Kidney (tissue), 14 donors: ENCODE results near the gene NFKBIB. TPM values are rescaled to one million over a fixed set of nuclear protein-coding genes. Genes with fewer than 3 reads are reported as not detected.

ENCODE experiments used
- DNase-seq, 5 donors: peaks; one replicate each; pipeline ENCODE4 v3.0.0-alpha.2; 2013 to 2020
- FAIRE-seq: peaks from 2 replicates; lab custom pipeline; 2012; peaks lifted over from hg19 to GRCh38; lab: Jason Lieb, UNC
- H3K27ac ChIP-seq, 2 donors: one replicate each; pipeline ENCODE4 v1.7.0; 2013; ENCODE audit warnings: low read depth in 2 of 2, low read length in 2 of 2, inconsistent platforms in 1 of 2
- H3K27me3 ChIP-seq: one replicate; pipeline ENCODE4 v1.7.1; 2013; ENCODE audit warnings: low read length, inconsistent platforms; ENCODE audit not compliant: control insufficient read depth, insufficient read depth
- H3K36me3 ChIP-seq, 3 donors: one replicate each; pipeline versions ENCODE4 v1.7.0 to v1.7.1; 2013; ENCODE audit warnings: low read length in 3 of 3, control low read depth in 1 of 3, inconsistent platforms in 1 of 3; ENCODE audit not compliant: insufficient read depth in 3 of 3, control insufficient read depth in 2 of 3
- H3K4me1 ChIP-seq, 3 donors: one replicate each; pipeline versions ENCODE4 v1.7.0 to v1.7.1; 2013; ENCODE audit warnings: low read length in 3 of 3, inconsistent platforms in 1 of 3, low read depth in 1 of 3; ENCODE audit not compliant: control insufficient read depth in 2 of 3, insufficient read depth in 2 of 3
- H3K4me3 ChIP-seq, 3 donors: one replicate each; pipeline versions ENCODE4 v1.7.0 to v1.8.1; 2013; ENCODE audit warnings: low read length in 3 of 3, control low read depth in 1 of 3, inconsistent platforms in 1 of 3
- H3K9ac ChIP-seq, 3 donors: one replicate each; pipeline versions ENCODE4 v1.7.0 to v1.7.1; 2013; ENCODE audit warnings: low read length in 3 of 3, control low read depth in 1 of 3, inconsistent platforms in 1 of 3
- H3K9me3 ChIP-seq, 3 donors: one replicate each; pipeline versions ENCODE4 v1.7.0 to v1.7.1; 2013; ENCODE audit warnings: low read length in 3 of 3, control low read depth in 1 of 3, inconsistent platforms in 1 of 3; ENCODE audit not compliant: control insufficient read depth in 2 of 3, insufficient read depth in 1 of 3
- intact Hi-C: fragments of 100-400 bp; cut with DNase I; formaldehyde crosslinking; loops from one replicate; pipeline ENCODE4 v1.11.1; 2022
- polyA plus RNA-seq: library from polyadenylated mRNA; stranded (reverse); fragments of 350-450 nt; fragmentation: Illumina TruSeq; extraction: RNeasy Lipid Tissue Mini Kit (QIAGEN cat#74804); gene quantifications from one replicate; pipeline ENCODE4 v1.2.3, GENCODE V29; 2014; ENCODE audit warnings: low read depth, low replicate concordance; ENCODE audit not compliant: insufficient read depth
- total RNA-seq: library from RNA; stranded (reverse); fragmentation: NEBNext Ultra II Directional; extraction: Animal tissue kit (Norgen Biotek cat#: 25700); gene quantifications from one replicate; pipeline ENCODE4 v1.2.1, GENCODE V29; 2021
- TF ChIP-seq, protein P1 (sequence below): IDR thresholded peaks from 3 replicates; pipeline ENCODE4 v1.5.1; 2012; ENCODE audit warnings: mild to moderate bottlenecking, moderate library complexity, borderline replicate concordance; ENCODE audit not compliant: insufficient read depth; ENCODE audit errors: extremely low read depth
- donor health status: control.
- donor health status: control.
- donor health status: control.
- donor health status: control.
- donor health status: control.
- donor health status: DM: yes; HTN: yes; CAD: no.
- donor health status: Normal renal cell carcinoma (clear cell type).

The NFKBIB gene
- total and polyA plus RNA-seq, 2 donors from 2014 or later: 23.2 to 37.6 TPM

DNA sequence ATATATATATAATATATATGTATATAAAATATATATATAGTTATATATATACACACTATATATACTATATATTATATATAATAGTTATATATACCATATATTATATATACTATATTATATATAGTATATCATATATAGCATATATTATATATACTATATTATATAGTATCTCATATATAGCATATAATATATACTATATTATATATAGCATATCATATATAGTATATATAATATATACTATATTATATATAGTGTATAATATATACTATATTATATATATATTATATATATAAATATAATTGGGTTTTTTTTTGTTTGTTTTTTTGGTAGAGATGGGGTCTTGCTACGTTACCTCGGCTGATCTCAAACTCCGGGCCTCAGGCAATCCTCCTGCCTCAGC is 38.4 kb upstream of the NFKBIB start:
- intact Hi-C loops: no loop called here
- H3K4me1 ChIP-seq: peaks cover 0 to 5% (median 0%) of the 10 kb centered on the region in 3 donors
- no peaks in the 10 kb centered on the region for H3K9me3 ChIP-seq
- no peak overlapping the region for H3K4me3 ChIP-seq
- no peak for DNase-seq
- H3K27ac ChIP-seq: no peak overlapping the region
- TF ChIP-seq, protein P1, sequence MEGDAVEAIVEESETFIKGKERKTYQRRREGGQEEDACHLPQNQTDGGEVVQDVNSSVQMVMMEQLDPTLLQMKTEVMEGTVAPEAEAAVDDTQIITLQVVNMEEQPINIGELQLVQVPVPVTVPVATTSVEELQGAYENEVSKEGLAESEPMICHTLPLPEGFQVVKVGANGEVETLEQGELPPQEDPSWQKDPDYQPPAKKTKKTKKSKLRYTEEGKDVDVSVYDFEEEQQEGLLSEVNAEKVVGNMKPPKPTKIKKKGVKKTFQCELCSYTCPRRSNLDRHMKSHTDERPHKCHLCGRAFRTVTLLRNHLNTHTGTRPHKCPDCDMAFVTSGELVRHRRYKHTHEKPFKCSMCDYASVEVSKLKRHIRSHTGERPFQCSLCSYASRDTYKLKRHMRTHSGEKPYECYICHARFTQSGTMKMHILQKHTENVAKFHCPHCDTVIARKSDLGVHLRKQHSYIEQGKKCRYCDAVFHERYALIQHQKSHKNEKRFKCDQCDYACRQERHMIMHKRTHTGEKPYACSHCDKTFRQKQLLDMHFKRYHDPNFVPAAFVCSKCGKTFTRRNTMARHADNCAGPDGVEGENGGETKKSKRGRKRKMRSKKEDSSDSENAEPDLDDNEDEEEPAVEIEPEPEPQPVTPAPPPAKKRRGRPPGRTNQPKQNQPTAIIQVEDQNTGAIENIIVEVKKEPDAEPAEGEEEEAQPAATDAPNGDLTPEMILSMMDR: no peak
- H3K27me3 ChIP-seq: no peaks in the 10 kb centered on the region
- peak; percentile 95 for FAIRE-seq
- H3K9ac ChIP-seq: no peak overlapping the region
- H3K36me3 ChIP-seq: no peaks in the 10 kb centered on the region

DNA sequence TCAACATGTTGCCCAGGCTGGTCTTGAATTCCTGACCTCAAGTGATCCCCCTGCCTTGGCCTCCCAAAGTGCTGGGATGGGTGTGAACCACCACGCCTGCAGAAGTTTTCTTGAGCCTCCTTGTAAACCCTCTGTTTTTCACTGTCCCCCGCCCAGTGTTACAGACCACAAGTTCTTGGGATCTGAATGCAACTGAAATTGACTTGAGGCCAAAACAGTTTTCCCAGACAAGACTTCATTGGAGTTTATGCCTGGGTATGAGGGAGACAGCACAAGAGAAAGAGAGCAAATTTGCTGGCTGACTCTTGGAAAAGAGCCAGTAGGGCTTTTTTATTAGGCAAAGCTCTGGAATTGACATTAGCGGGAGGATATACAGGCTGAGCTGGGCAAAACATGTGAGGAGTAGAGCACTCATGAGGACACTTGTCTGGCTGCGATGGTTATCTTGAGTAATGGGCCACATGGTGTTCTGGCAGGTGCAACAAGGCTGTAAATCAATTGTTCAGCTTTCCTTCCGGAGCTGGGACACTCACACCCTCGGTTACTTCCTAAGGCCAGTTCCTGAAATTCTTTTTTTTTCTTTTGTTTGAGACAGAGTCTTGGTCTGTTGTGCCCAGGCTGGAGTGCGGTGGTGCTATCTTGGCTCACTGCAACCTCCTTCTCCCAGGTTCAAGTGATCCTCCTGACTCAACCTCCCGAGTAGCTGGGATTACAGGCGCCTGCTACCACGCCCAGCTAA is 37.3 kb upstream of the NFKBIB start:
- intact Hi-C loops: no loop called here

DNA sequence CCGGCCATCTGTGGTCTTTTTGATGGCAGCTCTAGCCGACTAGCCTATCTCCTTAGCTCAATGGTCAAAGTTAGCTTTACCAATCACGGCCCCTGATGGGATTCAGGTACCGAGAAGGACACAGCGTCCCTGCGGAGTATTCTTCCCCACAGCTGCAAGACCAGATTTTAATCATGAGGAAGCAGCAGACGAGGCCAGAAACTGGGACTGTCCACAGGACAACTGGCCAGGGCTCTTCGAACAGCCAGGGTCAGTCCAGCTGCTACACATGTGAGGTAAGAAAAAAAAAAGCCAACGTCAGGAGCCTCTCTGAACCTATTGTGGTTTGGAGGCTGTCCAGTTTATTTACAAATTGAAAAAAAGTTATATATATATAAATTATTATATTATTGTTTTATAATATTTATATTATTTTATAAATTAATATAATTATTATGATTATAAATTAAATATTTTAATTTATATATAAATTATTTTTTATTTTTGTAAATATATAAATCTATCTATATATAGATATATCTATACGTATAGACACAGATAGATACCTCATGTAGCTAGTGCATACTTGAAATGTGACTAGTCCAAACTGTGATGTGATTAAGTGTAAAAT is 32.5 kb upstream of the NFKBIB start:
- H3K27ac ChIP-seq: no peak overlapping the region
- peak; percentile 8 for FAIRE-seq
- H3K9me3 ChIP-seq: no peaks in the 10 kb centered on the region
- no peak overlapping the region for H3K9ac ChIP-seq
- DNase-seq: no peak
- intact Hi-C loops: no loop called here
- H3K36me3 ChIP-seq: no peaks in the 10 kb centered on the region
- H3K4me1 ChIP-seq: peaks cover 0 to 18% (median 5%) of the 10 kb centered on the region in 3 donors
- H3K4me3 ChIP-seq: no peak overlapping the region
- no peaks in the 10 kb centered on the region for H3K27me3 ChIP-seq
- TF ChIP-seq, protein P1: no peak

More for the DNA sequence above, 37.3 kb upstream of the NFKBIB start:
- FAIRE-seq: no peak
- Histone ChIP-seq H3K27ac (no peak overlapping the region), H3K9me3 (no peaks in the 10 kb centered on the region), H3K27me3 (no peaks in the 10 kb centered on the region), H3K36me3 (no peaks in the 10 kb centered on the region), H3K4me3 (no peak overlapping the region), H3K4me1 (peaks cover 0 to 5% (median 0%) of the 10 kb centered on the region in 3 donors), H3K9ac (no peak overlapping the region)
- TF ChIP-seq, protein P1: no peak
- peak in 4 of 5 donors; percentile 57 to 88 (median 74) for DNase-seq
